GM23338 (cell line): ENCODE results near the gene SMOC2.

Experiments
- EZH2 ChIP-seq: fragments of 200-600 bp; sonication (generic); IDR thresholded peaks from one replicate; pipeline ENCODE4 v1.8.0; 2017; ENCODE audit warnings: antibody characterized with exemption, mild to moderate bottlenecking, low read depth; ENCODE audit not compliant: unreplicated experiment
- EZH2phosphoT487 ChIP-seq: fragments of 200-600 bp; sonication (generic); IDR thresholded peaks from one replicate; pipeline ENCODE4 v1.8.1; 2018; ENCODE audit warnings: antibody characterized with exemption; ENCODE audit not compliant: unreplicated experiment
- JUNB ChIP-seq: IDR thresholded peaks from one replicate; pipeline ENCODE4 v1.6.1; 2016; ENCODE audit warnings: antibody characterized with exemption; ENCODE audit not compliant: unreplicated experiment
- TF ChIP-seq, protein P1 (sequence below), 2 experiments: fragments of 200-600 bp in 1 of 2; sonication (generic) in 1 of 2; conservative IDR thresholded peaks; 2 replicates each; pipeline versions ENCODE4 v1.5.1 to v1.6.1; 2016 to 2017; ENCODE audit warnings: antibody characterized with exemption in 2 of 2, low read depth in 2 of 2, mild to moderate bottlenecking in 2 of 2, moderate library complexity in 1 of 2

DNA sequence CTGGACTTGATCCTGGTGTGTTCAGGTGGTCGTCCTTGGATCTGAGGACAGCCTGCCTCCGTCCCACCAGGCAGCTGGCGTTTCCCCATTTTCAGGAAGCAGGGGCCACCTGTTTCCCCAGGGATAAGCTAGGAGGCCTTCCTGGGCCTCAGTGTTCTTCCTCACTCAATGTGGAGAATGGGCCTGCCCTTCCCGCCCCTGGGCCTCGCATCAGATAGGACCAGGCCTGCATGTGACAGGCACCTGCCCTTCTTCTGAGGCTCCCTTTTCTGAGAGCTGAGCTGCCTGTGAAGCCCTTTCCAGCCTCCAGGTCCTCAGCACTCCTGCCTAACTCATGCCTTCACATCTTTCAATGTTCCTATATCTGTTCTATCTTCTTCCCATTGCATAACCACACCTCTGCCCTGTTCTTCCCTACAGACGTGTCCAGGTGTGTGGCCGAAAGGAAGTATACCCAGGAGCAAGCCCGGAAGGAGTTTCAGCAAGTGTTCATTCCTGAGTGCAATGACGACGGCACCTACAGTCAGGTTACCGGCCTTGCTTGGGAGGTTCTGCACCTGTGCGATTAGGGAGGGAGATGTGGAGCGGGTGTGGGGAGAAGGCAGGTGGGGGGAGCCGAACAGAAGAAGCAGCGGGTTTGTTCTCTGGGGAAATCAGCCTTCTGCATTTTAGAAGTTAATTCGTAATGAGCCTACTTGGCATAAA is 85.1 kb downstream of the SMOC2 start:
- TF ChIP-seq, protein P1, sequence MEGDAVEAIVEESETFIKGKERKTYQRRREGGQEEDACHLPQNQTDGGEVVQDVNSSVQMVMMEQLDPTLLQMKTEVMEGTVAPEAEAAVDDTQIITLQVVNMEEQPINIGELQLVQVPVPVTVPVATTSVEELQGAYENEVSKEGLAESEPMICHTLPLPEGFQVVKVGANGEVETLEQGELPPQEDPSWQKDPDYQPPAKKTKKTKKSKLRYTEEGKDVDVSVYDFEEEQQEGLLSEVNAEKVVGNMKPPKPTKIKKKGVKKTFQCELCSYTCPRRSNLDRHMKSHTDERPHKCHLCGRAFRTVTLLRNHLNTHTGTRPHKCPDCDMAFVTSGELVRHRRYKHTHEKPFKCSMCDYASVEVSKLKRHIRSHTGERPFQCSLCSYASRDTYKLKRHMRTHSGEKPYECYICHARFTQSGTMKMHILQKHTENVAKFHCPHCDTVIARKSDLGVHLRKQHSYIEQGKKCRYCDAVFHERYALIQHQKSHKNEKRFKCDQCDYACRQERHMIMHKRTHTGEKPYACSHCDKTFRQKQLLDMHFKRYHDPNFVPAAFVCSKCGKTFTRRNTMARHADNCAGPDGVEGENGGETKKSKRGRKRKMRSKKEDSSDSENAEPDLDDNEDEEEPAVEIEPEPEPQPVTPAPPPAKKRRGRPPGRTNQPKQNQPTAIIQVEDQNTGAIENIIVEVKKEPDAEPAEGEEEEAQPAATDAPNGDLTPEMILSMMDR (conservative IDR thresholded peaks at IDR 0.05; ENCODE audit: low read depth in 2 of 2), result no peak
- TF ChIP-seq EZH2phosphoT487, result no peak
- TF ChIP-seq JUNB, result no peak
- TF ChIP-seq EZH2, result no peak
